GM12892 (cell line): ENCODE results near the gene CADPS.

Source experiments
- DNase-seq: peaks from one replicate; pipeline ENCODE4 v3.0.0; 2011; ENCODE audit not compliant: insufficient read length
- FAIRE-seq: peaks from 2 replicates; lab custom pipeline; 2011; peaks lifted over from hg19 to GRCh38; lab: Jason Lieb, UNC
- POLR2A ChIP-seq: IDR thresholded peaks from 2 replicates; pipeline ENCODE4 v1.6.1; 2011; ENCODE audit warnings: low read depth, low read length, control low read depth
- POLR2AphosphoS5 ChIP-seq: IDR thresholded peaks from 2 replicates; pipeline ENCODE4 v1.6.1; 2011; ENCODE audit warnings: low read depth, low read length, control low read depth
- TAF1 ChIP-seq: IDR thresholded peaks from 2 replicates; pipeline ENCODE4 v1.6.1; 2011; ENCODE audit warnings: low read depth, mild to moderate bottlenecking, control low read depth, low read length, borderline replicate concordance

CADPS gene

GRCh38 chr3:62758296-62759066, 116.7 kb downstream of the CADPS start:
- DNase-seq (no peak), FAIRE-seq (no peak)
- TF ChIP-seq TAF1, result no peak
- no peak for TF ChIP-seq POLR2AphosphoS5
- no peak for TF ChIP-seq POLR2A

GRCh38 chr3:62757045-62757444, 118.2 kb downstream of the CADPS start:
- TF ChIP-seq POLR2A, result no peak
- no peak for TF ChIP-seq TAF1
- FAIRE-seq, result no peak
- no peak for DNase-seq

GRCh38 chr3:62755285-62755684, 119.9 kb downstream of the CADPS start:
- FAIRE-seq, result peak; percentile 61
- no peak for DNase-seq
- TF ChIP-seq POLR2AphosphoS5 (no peak), TAF1 (no peak), POLR2A (no peak)

GRCh38 chr3:62749657-62750056, 125.6 kb downstream of the CADPS start:
- no peak for FAIRE-seq
- DNase-seq, result no peak
- TF ChIP-seq TAF1 (no peak), POLR2A (no peak), POLR2AphosphoS5 (no peak)

- TF ChIP-seq POLR2A (no peak), POLR2AphosphoS5 (no peak), TAF1 (no peak)
- FAIRE-seq, result no peak
- no peak for DNase-seq
Measured at GRCh38 chr3:62749130-62749529, 126.1 kb downstream of the CADPS start.

- FAIRE-seq, result no peak
- DNase-seq, result no peak
- no peak for TF ChIP-seq POLR2AphosphoS5
- no peak for TF ChIP-seq TAF1
- TF ChIP-seq POLR2A, result no peak
Measured at GRCh38 chr3:62737449-62737848, 137.8 kb downstream of the CADPS start.

GRCh38 chr3:62735510-62735909, 139.7 kb downstream of the CADPS start:
- FAIRE-seq (no peak), DNase-seq (no peak)
- TF ChIP-seq POLR2AphosphoS5, result no peak
- TF ChIP-seq POLR2A, result no peak
- no peak for TF ChIP-seq TAF1

- DNase-seq (no peak), FAIRE-seq (no peak)
Measured at GRCh38 chr3:62732183-62732904, 142.9 kb downstream of the CADPS start.

GRCh38 chr3:62727981-62728380, 147.2 kb downstream of the CADPS start:
- DNase-seq, result no peak
- FAIRE-seq, result no peak
- no peak for TF ChIP-seq TAF1

More at GRCh38 chr3:62732183-62732904, 142.9 kb downstream of the CADPS start:
- TF ChIP-seq POLR2A, result no peak

GRCh38 chr3:62727536-62727935, 147.7 kb downstream of the CADPS start:
- FAIRE-seq (no peak), DNase-seq (no peak)
- TF ChIP-seq TAF1 (no peak), POLR2AphosphoS5 (no peak), POLR2A (no peak)

- no peak for FAIRE-seq
Measured at GRCh38 chr3:62724503-62724902, 150.7 kb downstream of the CADPS start.

GRCh38 chr3:62723914-62724217, 151.3 kb downstream of the CADPS start:
- FAIRE-seq (no peak), DNase-seq (no peak)
- TF ChIP-seq POLR2AphosphoS5 (no peak), POLR2A (no peak), TAF1 (no peak)

More at GRCh38 chr3:62724503-62724902, 150.7 kb downstream of the CADPS start:
- TF ChIP-seq POLR2A (no peak), POLR2AphosphoS5 (no peak), TAF1 (no peak)
- DNase-seq, result no peak
